Kasumi-1 (cell line): ENCODE results near the gene CTDP1.

Experiments
- DNase-seq, 2 experiments: peaks; one replicate each; lab custom pipeline; 2025; lab: John Stamatoyannopoulos, UW

The CTDP1 gene

GRCh38 chr18:79763407-79763806, 83.8 kb downstream of the CTDP1 start:
- no peak for DNase-seq

- DNase-seq = no peak
Observed at GRCh38 chr18:79764131-79764530, 84.5 kb downstream of the CTDP1 start.

- DNase-seq = no peak
Observed at GRCh38 chr18:79765491-79766245, 86.1 kb downstream of the CTDP1 start.

- no peak for DNase-seq
Observed at GRCh38 chr18:79766308-79766707, 86.7 kb downstream of the CTDP1 start.

GRCh38 chr18:79768745-79769144, 89.1 kb downstream of the CTDP1 start:
- DNase-seq = no peak

- no peak for DNase-seq
Observed at GRCh38 chr18:79769698-79770500, 90.3 kb downstream of the CTDP1 start.

- no peak for DNase-seq
Observed at GRCh38 chr18:79770501-79770815, 90.9 kb downstream of the CTDP1 start.

GRCh38 chr18:79770826-79771225, 91.2 kb downstream of the CTDP1 start:
- DNase-seq = no peak

- DNase-seq = no peak
Observed at GRCh38 chr18:79771446-79772107, 92.0 kb downstream of the CTDP1 start.

GRCh38 chr18:79772108-79772864, 92.7 kb downstream of the CTDP1 start:
- DNase-seq = no peak

GRCh38 chr18:79772865-79773696, 93.5 kb downstream of the CTDP1 start:
- DNase-seq = no peak

GRCh38 chr18:79774111-79774510, 94.5 kb downstream of the CTDP1 start:
- DNase-seq = no peak

- DNase-seq = no peak
Observed at GRCh38 chr18:79775441-79776221, 96.0 kb downstream of the CTDP1 start.

- no peak for DNase-seq
Observed at GRCh38 chr18:79776674-79777073, 97.1 kb downstream of the CTDP1 start.

GRCh38 chr18:79778291-79778791, 98.7 kb downstream of the CTDP1 start:
- no peak for DNase-seq

GRCh38 chr18:79779021-79779699, 99.6 kb downstream of the CTDP1 start:
- DNase-seq = no peak

- no peak for DNase-seq
Observed at GRCh38 chr18:79779700-79780190, 100.1 kb downstream of the CTDP1 start.

GRCh38 chr18:79780547-79780946, 100.9 kb downstream of the CTDP1 start:
- no peak for DNase-seq

GRCh38 chr18:79781331-79781941, 101.8 kb downstream of the CTDP1 start:
- DNase-seq = no peak
